RWPE2 (cell line): ENCODE data around the gene LDOC1.
A peak's percentile ranks its signal among the peaks of the same experiment; 100 is the strongest.
"Not testable (repeated sequence)": the region's sequence is repeated elsewhere in the genome, so short reads cannot be mapped to it uniquely, and the experiment has no call there.

Source experiments
- ATAC-seq: fragments of 200-7000 bp; cut with Tn5 transposase; 3 replicates; pipeline ENCODE4 v1.9.1; 2021; ENCODE audit warnings: low read depth
- DNase-seq: peaks from one replicate; pipeline ENCODE4 v3.0.0-alpha.2; 2020; ENCODE audit warnings: low spot score
- H3K27ac ChIP-seq: fragments of 450-650 bp; 2 replicates; pipeline ENCODE4 v1.5.1; 2017; ENCODE audit warnings: mild to moderate bottlenecking; ENCODE audit not compliant: poor library complexity, severe bottlenecking
- H3K27me3 ChIP-seq: fragments of 250-450 bp; sonication (Bioruptor Pico); 2 replicates; pipeline ENCODE4 v1.5.1; 2021; ENCODE audit warnings: mild to moderate bottlenecking, moderate library complexity; ENCODE audit not compliant: insufficient read depth, poor library complexity, severe bottlenecking
- H3K36me3 ChIP-seq: fragments of 250-450 bp; sonication (Bioruptor Pico); 2 replicates; pipeline ENCODE4 v1.5.1; 2020; ENCODE audit warnings: low read depth, mild to moderate bottlenecking, moderate library complexity
- H3K4me1 ChIP-seq: fragments of 250-450 bp; sonication (Bioruptor Pico); 2 replicates; pipeline ENCODE4 v1.5.1; 2021; ENCODE audit warnings: mild to moderate bottlenecking, moderate library complexity; ENCODE audit not compliant: insufficient read depth, poor library complexity, severe bottlenecking
- H3K4me3 ChIP-seq: fragments of 250-450 bp; sonication (Bioruptor Pico); 2 replicates; pipeline ENCODE4 v1.5.1; 2021; ENCODE audit warnings: mild to moderate bottlenecking, moderate library complexity; ENCODE audit not compliant: severe bottlenecking
- H3K9me3 ChIP-seq: fragments of 250-450 bp; sonication (Bioruptor Pico); 2 replicates; pipeline ENCODE4 v1.5.1; 2021; ENCODE audit warnings: mild to moderate bottlenecking, moderate library complexity; ENCODE audit not compliant: severe bottlenecking
- CTCF ChIP-seq: fragments of 450-650 bp; IDR thresholded peaks from one replicate; pipeline ENCODE4 v1.5.1; 2017; ENCODE audit warnings: mild to moderate bottlenecking, moderate library complexity; ENCODE audit not compliant: poor library complexity, severe bottlenecking

LDOC1 gene

GRCh38 chrX:141175786-141176185, 1.1 kb downstream of the LDOC1 start:
- no peak for TF ChIP-seq CTCF
- H3K4me1 ChIP-seq: no peaks in the 10 kb centered on the region
- ATAC-seq (no peak), DNase-seq (no peak)
- H3K27me3 ChIP-seq: no peaks in the 10 kb centered on the region
- no peaks in the 10 kb centered on the region for H3K9me3 ChIP-seq
- H3K4me3 ChIP-seq: peak overlapping the region; percentile 47
- H3K27ac ChIP-seq: no peak overlapping the region
- no peaks in the 10 kb centered on the region for H3K36me3 ChIP-seq

- no peaks in the 10 kb centered on the region for H3K36me3 ChIP-seq
- TF ChIP-seq CTCF: no peak
- H3K27ac ChIP-seq: no peak overlapping the region
- DNase-seq (no peak), ATAC-seq (no peak)
- no peaks in the 10 kb centered on the region for H3K27me3 ChIP-seq
- no peak overlapping the region for H3K4me3 ChIP-seq
- no peaks in the 10 kb centered on the region for H3K9me3 ChIP-seq
- H3K4me1 ChIP-seq: no peaks in the 10 kb centered on the region
These were observed 12.5 kb downstream of the LDOC1 start for GRCh38 chrX:141164406-141164805.

- H3K4me3 ChIP-seq: no peak overlapping the region
- no peaks in the 10 kb centered on the region for H3K36me3 ChIP-seq
- H3K27ac ChIP-seq: no peak overlapping the region
- no peak for TF ChIP-seq CTCF
- no peak for DNase-seq
- no peaks in the 10 kb centered on the region for H3K27me3 ChIP-seq
- no peaks in the 10 kb centered on the region for H3K9me3 ChIP-seq
- H3K4me1 ChIP-seq: no peaks in the 10 kb centered on the region
- no peak for ATAC-seq
These were observed 18.8 kb downstream of the LDOC1 start for GRCh38 chrX:141158084-141158483.

- H3K36me3 ChIP-seq, H3K9me3 ChIP-seq, DNase-seq, ATAC-seq, H3K4me1 ChIP-seq, H3K27ac ChIP-seq, H3K27me3 ChIP-seq, H3K4me3 ChIP-seq: not testable (repeated sequence)
These were observed 21.7 kb downstream of the LDOC1 start for GRCh38 chrX:141155231-141155630.

GRCh38 chrX:141142946-141143345, 34.0 kb downstream of the LDOC1 start:
- no peak overlapping the region for H3K4me3 ChIP-seq
- no peak for TF ChIP-seq CTCF
- ATAC-seq (no peak), DNase-seq (no peak)
- H3K27me3 ChIP-seq: no peaks in the 10 kb centered on the region
- H3K36me3 ChIP-seq: no peaks in the 10 kb centered on the region
- H3K27ac ChIP-seq: no peak overlapping the region
- H3K9me3 ChIP-seq: no peaks in the 10 kb centered on the region
- no peaks in the 10 kb centered on the region for H3K4me1 ChIP-seq
